Right kidney (tissue), 1 donor: ENCODE results near the gene SH3PXD2B.
"Not testable (repeated sequence)": the region's sequence is repeated elsewhere in the genome, so short reads cannot be mapped to it uniquely, and the experiment has no call there.

ENCODE experiments used
- DNase-seq: peaks from one replicate; pipeline ENCODE4 v3.0.0-alpha.2; 2016

Gene SH3PXD2B

DNA sequence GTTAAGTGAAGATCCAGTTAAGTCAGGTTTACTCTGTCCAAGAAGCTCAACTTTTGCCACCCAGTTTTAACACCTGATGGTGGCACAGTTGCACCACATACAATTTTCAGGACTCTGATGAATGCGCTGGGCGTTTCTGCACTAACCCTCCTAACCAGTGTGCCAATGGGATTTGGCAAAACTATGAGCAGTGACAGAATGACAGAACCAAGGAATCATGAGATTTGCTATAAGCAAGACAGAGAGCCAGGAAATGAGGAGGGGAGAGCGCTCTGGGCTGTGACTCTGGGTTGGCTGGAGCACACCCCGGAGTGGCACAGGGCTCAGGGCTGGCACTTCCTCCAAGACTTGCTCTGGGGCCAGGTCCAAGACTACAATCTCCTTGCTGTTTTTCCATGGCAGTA is 84.1 kb downstream of the SH3PXD2B start:
- DNase-seq = no peak

- not testable (repeated sequence) for DNase-seq
Observed at GRCh38 chr5:172368699-172369098, 85.6 kb downstream of the SH3PXD2B start.

DNA sequence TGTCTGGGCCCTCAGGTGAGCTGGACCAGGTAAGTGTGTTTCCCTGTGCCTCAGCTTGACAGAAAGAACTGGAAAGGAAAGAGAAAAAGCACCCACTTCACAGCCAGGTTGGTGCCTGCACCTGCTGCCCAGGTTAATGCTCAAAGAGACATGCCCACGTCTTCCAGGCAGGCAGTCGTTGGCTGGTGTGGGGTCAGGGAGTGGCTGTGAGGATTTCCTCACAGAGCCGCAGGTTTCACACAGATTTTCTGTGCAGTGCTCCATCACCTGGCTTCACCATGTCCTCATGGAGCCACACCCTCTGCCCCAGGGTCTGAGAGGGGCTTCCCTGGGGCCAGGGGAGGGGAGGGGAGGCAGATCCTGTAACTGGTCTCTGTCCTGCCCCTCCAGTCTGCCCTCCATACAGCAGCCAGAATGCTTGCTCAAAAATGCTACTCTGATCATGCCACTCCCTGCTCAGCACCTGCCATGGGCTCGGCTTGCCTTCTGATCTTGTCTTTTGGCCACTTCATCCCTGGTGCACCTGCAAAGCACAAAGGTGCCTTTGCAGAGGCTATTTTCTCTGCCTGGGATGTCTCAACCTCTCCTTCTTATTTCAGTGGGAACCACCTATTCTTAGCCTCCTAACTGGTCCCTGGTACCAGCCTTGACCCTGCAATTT is 88.2 kb downstream of the SH3PXD2B start:
- DNase-seq = no peak

DNA sequence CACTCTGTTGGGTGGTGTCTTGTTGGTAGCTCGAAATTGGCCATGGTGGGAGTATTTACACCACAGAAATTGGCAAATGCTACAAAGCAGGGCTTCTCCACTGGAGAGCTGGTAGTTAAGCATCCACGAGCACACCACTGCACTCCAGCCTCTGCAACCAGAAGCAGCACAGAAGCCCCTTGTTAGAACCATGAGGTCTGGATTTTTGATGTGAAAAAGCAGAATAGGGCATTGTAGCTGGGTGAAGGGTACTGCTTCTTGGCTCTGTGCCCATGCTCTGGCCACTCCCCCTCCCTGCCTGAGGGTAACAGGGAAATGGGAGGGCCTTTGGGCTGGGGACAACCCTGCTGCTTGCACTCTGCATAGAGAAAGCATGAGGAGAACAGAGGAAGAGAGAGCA is 89.6 kb downstream of the SH3PXD2B start:
- no peak for DNase-seq

GRCh38 chr5:172362755-172363154 is 91.6 kb downstream of the SH3PXD2B start:
- no peak for DNase-seq

- no peak for DNase-seq
Observed at GRCh38 chr5:172361566-172362238, 92.6 kb downstream of the SH3PXD2B start.

- DNase-seq = no peak
Observed at GRCh38 chr5:172358345-172358744, 96.0 kb downstream of the SH3PXD2B start.

DNA sequence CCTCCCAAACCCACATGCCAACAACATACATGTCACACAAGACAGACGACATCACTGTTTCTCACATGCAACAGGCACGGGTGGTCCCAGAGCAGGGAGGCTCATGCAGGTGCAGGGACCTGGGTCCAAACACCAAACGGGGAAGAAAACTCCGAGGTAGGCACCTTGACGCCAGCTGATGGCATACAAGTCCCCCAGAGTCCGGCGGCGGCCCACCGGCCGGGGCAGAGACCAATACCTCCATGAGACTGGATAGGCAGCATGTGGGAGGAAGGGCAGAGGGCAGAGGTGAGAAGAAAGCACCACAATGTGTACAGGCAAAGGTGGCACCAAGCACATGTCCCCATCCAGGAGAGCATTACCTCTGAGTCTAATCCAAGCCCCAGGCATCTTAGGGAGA is 97.8 kb downstream of the SH3PXD2B start:
- no peak for DNase-seq

DNA sequence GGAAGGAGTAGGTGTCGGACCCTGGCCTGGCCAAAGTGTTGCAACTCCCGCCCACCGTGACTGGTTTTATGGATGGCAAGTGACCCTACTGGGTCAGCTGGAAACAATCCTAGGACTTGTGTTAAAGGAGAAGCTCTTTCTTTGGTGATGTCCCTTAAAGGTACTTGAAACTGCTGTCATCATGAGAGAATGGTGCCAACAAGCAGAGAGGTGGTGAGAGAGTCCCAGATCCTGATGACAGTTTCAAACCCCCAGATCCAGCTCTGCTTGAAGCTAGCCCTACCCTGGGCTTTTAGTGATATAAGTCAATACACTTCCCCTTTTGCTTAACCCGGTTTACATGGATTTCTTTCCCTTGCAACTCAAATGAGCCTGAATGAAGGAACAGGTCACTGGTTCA is 98.3 kb downstream of the SH3PXD2B start:
- no peak for DNase-seq

DNA sequence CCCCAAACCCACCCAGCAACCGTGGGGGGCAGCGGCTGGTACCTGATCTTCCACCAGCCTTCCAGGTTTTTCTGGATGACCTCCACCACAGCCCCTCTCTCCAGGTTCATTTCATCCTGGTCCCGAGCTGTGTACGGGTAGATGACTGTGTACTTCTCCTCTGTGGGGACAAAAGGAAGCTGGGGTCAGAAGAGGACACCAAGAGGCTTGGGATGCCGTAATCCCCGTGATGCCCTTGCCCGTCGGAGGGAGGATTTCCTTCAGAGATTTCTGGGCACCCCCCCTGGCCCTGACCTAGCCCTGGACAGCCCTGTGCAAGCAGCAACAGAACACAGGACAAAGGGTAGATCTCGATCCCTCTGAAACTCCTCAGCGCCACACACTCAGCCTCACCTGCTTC is 100.5 kb downstream of the SH3PXD2B start:
- no peak for DNase-seq

DNA sequence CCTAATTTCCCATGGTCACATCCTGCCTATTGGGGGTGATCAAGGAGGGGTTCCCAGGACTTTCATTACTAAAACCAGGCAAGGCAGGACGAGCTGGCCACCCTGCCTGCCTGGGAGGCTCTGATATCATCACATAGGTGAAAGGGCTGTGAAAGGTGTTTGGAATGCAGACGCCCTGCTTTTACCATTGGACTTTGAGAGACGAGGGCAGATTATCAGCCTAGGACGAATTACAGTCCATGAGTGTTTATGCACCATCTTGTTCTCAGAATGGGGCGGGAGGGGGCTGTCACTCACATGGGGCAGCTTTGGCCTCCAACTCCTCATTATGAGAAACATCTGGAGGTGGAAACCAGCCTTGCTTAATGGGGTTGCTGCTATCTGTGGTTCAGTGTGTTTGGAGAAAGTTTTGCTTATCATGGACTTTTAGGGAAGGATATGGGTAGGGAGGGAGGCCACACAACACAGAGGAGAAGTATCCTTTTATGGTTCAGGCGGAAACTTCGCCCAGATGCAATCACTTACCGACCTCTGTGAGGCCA is 101.0 kb downstream of the SH3PXD2B start:
- no peak for DNase-seq

DNA sequence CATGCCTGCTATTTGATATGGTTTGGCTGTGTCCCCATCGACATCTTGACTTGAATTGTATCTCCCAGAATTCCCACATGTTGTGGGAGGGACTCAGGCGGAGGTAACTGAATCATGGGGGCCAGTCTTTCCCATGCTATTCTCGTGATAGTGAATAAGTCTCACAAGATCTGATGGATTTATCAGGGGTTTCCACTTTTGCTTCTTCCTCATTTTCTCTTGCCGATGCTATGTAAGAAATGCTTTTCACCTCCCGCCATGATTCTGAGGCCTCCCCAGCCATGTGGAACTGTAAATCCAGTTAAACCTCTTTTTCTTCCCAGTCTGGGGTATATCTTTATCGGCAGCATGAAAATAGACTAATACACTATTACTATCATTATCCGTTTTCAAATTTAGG is 101.8 kb downstream of the SH3PXD2B start:
- DNase-seq = not testable (repeated sequence)

GRCh38 chr5:172351240-172351778 is 103.0 kb downstream of the SH3PXD2B start:
- DNase-seq = no peak

DNA sequence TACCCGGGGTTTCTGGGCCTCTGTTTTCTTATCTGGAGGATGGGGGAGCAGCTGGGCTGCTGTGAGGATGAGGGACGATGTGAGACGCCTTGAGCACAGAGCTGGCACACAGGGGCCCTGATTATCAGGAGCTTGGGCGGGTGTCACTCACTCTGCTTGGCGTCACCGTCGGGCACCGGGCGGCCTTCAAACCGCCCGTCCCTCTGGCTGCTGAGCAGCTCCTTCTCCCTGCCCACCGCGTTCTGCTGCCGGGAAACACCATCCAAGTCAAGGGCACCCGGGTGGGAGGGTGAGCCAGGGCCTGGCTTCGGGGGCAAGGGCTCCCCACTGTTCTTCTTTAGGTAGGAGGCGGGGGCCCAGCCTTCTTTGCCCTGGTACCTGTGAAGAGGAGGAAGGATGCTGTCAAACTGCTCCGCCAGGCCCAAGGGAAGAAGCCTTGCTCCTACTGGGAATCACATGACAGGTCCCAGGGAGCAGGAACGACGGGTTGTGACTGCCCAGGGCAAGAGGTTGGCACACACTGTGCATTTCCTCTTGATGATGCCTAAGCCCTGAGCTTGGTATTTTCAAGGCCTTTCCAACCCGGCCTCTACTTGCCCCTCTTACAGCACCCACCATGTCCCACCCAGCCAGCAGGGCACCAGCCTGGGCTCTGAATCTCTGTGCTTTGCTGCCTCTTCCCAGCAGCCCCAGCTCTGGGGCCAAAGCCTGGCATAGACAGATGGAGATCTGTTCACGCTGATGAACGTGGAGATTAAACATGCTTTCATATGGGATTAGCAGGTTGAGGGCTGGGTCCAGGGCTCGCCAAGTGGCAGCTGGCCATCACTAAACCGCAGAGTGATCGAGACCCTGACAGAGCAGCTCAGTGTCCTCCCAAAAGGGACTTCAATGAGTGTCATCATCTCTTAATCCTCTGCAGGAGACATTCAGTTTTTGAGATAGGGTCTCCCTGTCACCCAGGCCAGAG is 103.8 kb downstream of the SH3PXD2B start:
- no peak for DNase-seq

- DNase-seq = not testable (repeated sequence)
Observed at GRCh38 chr5:172348733-172349132, 105.6 kb downstream of the SH3PXD2B start.

DNA sequence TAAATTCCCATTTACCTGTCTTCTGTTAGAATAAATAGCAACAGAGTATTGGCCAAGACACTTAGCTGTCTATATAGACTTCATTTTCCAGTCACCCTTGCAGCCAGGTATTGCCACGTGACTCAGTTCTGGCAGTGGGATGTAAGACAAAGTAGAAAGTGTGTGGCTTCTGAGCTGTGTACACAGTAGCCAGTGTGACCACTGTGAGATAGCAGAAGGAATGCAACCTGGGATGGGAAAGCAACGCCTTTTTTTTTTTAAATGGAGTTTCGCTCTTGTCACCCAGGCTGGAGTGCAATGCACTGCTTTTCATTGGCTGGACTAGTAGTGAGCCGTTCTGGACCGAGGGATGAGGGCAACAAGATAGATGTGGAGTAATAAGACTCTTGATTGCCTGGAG is 106.2 kb downstream of the SH3PXD2B start:
- DNase-seq = no peak

- no peak for DNase-seq
Observed at GRCh38 chr5:172347496-172348052, 106.8 kb downstream of the SH3PXD2B start.

DNA sequence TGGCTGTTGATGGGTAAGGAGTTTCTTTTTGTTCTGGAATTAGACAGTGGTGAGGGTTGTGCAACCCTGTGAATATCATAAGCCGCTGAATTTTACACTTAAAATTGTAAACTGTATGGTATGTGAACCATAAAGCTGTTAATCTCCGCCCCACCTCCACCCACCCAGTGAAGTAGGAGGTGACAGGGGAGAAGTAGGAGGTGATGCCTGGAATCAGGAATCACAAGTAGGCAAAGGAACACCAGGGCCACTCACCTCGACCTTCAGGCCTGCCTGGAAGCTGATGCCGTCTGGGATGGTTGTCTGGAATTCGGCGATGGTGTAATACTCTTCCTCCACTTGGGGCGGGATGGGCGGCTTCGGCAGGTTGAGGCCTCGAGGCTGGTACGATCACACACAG is 108.4 kb downstream of the SH3PXD2B start:
- DNase-seq = no peak

- no peak for DNase-seq
Observed at GRCh38 chr5:172344855-172345409, 109.4 kb downstream of the SH3PXD2B start.

DNA sequence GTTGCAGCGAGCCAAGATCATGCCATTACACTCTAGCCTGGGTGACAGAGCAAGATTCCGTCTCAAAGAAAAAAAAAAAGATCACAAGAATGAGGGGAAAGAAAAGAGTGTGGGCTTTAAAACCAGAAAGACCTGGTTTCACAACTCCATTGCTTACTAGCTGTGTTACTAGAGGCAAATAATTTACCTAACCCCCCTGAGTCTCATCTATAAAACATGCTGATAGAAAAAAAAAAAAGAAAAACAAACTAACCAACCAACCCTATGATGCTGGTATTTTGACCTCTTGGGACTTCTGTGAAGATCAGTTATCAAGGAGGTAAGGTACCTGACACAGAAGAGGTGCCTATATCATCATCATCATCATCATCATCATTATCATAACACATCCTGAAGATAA is 110.6 kb downstream of the SH3PXD2B start:
- DNase-seq = no peak

DNA sequence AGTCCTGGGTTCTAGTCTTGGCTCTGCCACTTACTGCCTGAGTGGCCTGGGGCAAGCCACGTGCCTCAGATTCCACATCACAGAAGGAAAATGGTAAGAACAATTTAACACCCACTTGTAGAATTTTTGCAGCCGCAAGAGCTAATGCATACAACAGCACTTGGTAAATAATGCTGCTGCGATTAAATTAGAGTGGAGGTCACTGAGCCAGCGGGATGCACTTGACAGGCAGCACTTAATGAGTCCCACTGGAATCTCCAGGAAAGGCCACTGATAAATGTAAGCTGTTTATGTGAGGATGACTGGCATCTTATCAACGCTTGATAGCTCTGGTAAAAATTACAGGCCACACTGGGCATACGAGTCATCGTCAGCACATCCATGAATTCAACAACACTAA is 111.4 kb downstream of the SH3PXD2B start:
- DNase-seq = no peak
